Posterior cingulate gyrus (tissue), 11 donors: ENCODE results near the gene FBXO38.

Experiments used
- DNase-seq, 10 donors: peaks; one replicate each; pipeline versions ENCODE4 v3.0.0 to v3.0.0-alpha.2; 2020 to 2021; ENCODE audit warnings: mixed read lengths in 3 of 10
- intact Hi-C: fragments of 100-400 bp; cut with DNase I; formaldehyde crosslinking; loops from one replicate; pipeline ENCODE4 v1.15.1; 2023

Gene FBXO38

GRCh38 chr5:148384380-148384737 is 601 bp downstream of the FBXO38 start:
- intact Hi-C loops: no loop called here
- no peak for DNase-seq

- no peak for DNase-seq
- intact Hi-C loops: no loop called here
Measured at GRCh38 chr5:148385094-148385493, 1.3 kb downstream of the FBXO38 start.

- DNase-seq: no peak
- intact Hi-C loops: no loop called here
Measured at GRCh38 chr5:148386041-148386440, 2.3 kb downstream of the FBXO38 start.

- no peak for DNase-seq
- intact Hi-C loops: no loop called here
Measured at GRCh38 chr5:148387325-148387724, 3.6 kb downstream of the FBXO38 start.

DNA sequence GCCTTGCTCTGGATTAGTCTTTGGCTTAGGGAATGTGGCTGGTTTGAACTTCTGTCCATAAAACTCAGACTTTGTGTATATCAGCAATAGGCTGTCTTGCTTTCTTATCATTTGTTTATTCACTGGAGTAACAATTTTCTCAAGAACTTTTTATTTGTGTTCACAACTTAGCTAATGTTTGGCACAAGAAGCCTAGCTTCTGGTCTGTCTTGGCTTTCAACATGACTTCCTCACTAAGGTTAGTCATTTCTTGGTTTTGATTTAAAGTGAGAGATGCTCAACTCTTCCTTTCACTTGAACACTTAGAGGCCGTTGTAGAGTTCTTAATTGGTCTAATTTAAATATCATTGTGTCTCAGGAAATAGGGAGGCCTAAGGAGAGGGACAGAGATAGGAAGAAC is 4.9 kb downstream of the FBXO38 start:
- DNase-seq: no peak
- intact Hi-C loops: no loop called here

DNA sequence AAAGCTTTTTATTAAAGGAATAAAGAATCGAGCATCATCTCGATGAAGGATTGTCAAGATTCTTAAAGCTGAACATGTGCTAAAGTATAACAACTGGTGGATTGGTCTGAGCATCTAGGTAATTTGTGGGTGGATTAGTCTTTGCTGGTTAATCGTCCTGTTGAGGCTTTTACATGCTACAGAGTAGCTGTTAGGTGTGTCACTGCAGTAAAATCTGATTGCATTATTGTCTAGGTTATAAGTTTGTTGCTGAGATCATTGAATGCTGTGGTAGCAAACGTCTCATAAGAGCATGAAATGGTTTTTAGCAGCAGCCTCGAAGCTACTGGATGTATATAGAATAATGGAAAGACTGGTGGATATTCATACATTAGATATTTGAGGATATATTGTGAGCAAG is 7.2 kb downstream of the FBXO38 start:
- DNase-seq: no peak
- intact Hi-C loops: no loop called here

- intact Hi-C loops: no loop called here
- no peak for DNase-seq
Measured at GRCh38 chr5:148391422-148391821, 7.7 kb downstream of the FBXO38 start.

DNA sequence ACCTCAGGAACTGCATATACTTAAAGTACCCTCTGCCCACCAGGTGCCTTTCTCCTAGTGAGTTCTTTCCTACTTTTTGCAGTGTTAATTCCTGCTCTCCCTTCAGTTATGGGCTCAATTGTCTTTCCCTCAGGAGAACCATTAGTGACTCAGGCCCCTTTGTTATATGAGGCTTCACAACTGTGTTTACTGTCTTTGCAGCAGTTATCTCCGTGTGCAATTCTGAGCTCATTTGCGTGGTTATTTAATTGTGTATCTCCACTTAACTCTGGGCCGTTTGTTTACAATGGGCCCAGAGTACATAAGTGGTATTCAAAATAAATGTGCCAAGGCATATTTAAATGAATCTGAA is 9.6 kb downstream of the FBXO38 start:
- intact Hi-C loops: no loop called here
- no peak for DNase-seq

DNA sequence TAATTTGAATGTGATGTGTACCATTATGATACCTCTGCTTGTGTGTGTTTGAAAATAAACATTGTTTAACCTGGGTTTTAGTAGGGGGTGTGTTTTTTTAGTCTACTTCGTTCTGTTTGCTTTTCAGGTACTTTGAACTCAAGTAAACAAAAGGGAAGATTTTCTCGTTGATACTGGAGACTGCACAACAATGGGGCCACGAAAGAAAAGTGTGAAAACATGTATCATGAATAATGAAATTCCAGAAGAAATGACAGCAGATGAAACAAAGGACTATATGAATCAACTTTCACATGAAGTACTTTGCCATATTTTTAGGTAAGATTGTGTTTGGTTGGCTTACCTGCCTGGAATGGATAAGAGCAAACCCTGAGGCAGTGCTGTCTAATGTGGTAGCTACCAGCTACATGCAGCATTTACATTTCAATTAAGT is 10.8 kb downstream of the FBXO38 start:
- intact Hi-C loops: no loop called here
- no peak for DNase-seq

DNA sequence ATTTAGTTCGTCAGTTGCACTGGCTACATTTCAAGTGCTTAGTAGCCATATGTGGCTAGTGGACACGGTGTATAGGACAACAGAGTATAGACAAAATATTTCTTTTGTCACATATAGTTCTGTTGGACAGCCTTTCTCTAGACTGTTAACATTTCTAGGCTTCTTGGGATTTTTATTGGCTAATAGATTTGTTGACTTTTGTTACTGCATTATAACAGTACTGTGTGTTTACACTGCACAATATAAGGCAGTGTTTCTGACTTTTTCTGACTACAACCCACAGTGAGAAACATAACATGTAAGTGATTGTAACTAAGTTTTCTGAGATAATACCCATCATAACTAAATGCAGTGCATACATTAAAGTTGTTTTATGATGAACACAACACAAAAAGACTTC is 11.3 kb downstream of the FBXO38 start:
- DNase-seq: no peak
- intact Hi-C loops: no loop called here

GRCh38 chr5:148397968-148398595 is 14.3 kb downstream of the FBXO38 start:
- intact Hi-C loops: no loop called here
- no peak for DNase-seq

DNA sequence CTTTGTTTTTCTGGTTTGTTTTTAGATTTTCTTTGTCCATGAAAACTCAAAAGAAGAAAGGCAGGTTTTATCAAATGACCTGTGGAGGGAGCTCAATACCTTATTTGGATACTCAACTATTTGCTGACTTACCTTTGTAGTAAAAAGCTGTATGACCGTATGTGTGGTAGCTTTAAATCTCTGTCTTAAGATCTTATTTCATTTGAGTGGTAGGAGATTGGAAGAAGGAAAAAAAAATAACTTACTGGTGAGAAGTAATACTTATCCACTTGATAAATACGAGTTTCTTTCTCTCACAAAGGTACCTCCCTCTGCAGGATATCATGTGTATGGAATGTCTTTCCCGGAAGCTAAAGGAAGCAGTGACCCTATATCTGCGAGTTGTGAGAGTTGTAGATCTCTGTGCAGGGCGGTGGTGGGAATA is 15.0 kb downstream of the FBXO38 start:
- intact Hi-C loops: no loop called here
- no peak for DNase-seq

- no peak for DNase-seq
- intact Hi-C loops: no loop called here
Measured at GRCh38 chr5:148401604-148402003, 17.8 kb downstream of the FBXO38 start.

DNA sequence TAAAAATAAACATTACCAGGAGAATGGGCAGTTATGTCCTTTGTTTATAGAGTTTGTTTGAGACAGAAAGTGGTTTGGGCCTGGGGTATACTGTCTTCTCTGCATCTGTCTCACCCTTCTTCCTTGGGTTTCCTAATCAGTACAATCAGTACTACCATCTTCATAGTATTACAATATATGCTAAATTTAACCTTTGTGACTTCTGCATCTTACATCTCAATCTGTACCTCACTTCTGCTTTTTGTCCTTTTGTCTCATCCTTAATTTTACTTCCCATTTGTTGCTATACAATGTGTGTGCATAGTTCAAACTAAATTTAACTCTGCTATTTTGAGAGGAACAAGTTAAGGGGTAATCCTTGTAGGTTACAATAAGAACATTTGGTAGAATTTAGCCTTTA is 19.6 kb downstream of the FBXO38 start:
- no peak for DNase-seq

GRCh38 chr5:148406406-148406805 is 22.6 kb downstream of the FBXO38 start:
- DNase-seq: no peak
- intact Hi-C loops: no loop called here

More for the DNA sequence above, 19.6 kb downstream of the FBXO38 start:
- intact Hi-C loops: no loop called here

DNA sequence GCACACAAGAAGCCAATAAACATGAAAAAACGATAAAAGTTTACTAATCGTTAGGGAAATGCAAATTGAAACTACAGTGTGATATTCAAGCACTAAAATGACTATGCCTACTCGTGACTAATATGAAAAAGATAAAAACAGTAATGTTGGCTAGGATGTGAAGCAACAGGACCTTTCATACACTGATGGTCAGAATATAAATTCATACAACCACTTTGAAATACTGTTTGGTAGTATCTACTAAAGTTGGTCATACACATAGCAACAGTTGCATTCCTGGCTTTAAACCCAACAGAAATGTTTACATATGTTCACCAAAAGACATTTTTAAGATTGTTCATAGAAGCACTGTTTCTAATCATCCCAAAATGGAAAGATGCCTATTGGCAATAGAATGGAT is 24.3 kb downstream of the FBXO38 start:
- DNase-seq: no peak
- intact Hi-C loops: no loop called here

DNA sequence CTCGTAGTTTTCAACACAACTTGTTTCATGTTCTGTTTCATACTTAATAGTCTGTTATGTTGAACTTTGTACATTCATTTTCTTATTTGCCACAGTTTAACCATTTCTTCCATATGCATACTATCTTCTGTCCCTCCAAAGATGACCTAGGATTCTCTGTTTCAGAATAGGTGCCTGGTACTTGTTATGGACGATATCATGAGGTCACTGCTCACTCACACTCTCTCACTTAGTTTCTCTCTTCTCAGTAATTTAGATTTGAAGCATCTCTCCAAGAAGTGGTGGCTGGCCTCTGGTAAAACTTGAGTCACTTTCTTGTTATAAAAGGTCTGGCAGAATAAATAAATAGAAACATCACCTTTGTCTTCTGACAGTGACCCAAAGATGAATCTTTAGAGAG is 28.4 kb downstream of the FBXO38 start:
- intact Hi-C loops: no loop called here
- DNase-seq: no peak

GRCh38 chr5:148414833-148415232 is 31.1 kb downstream of the FBXO38 start:
- intact Hi-C loops: no loop called here
- no peak for DNase-seq

GRCh38 chr5:148416416-148416815 is 32.7 kb downstream of the FBXO38 start:
- DNase-seq: no peak
- intact Hi-C loops: no loop called here

GRCh38 chr5:148416921-148417320 is 33.2 kb downstream of the FBXO38 start:
- intact Hi-C loops: no loop called here
- DNase-seq: no peak

DNA sequence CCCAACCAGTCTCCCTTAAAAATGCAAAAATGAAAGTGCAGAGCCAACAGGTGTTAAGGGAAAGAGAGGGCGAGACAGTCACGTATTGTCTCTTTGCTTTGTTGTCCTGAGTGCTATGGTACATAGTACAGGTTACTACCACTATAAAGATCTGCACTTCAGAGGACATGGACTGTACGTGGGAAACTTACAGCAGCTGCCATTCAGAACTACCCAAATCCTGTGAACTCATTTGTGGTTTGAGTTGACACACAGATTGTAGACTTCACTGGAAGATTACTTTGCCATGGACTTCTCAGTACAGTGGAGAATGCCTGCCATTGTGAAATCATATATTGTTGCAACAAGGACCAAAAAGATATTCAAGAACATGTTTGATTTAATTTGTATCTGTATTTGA is 34.8 kb downstream of the FBXO38 start:
- DNase-seq: no peak
- intact Hi-C loops: no loop called here

DNA sequence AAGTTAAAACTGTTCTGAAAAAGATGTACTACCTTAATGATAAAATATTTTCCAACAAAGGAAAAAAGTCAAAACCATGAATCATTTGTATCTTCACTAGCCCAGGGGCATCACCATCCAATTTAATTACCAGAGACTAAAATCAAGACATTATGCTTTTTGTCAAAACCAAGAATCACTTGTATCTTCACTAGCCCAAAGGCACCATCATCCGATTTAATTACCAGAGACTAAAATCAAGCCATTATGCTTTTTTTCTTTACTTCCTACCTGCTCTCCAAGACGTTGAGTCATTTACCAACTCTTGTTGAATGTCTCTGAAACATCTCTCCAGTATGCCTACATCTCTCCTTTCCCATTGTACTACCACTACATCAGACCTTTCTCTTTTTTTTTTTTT is 37.9 kb downstream of the FBXO38 start:
- no peak for DNase-seq
- intact Hi-C loops: no loop called here

DNA sequence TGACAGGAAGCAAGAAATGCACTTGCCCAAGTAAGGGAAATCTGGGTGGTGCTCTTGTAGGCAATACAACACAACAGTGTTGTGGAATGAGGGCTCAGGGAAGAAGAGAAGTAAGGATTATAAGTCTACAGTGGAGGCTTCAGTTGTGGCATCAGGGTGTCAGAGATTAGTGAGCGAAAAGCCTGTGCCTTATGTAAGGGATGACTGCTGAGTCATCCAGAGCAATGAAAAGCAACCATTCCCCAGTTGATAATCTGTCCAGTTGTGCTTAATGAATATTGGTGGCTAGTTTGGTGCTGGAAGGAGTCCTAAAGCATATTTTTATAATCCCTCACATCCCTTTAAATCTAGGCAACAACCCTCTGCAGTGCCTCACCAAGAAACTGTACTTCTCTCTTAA is 42.0 kb downstream of the FBXO38 start:
- DNase-seq: no peak
- intact Hi-C loops: no loop called here
